Cardiac muscle cell (in vitro differentiated cells and primary cell): Measurements from ENCODE around the gene LIMS1. TPM values are rescaled to one million over a fixed set of nuclear protein-coding genes. Genes with fewer than 3 reads are reported as not detected.

Experiments used
- DNase-seq, 2 donors: peaks; one replicate each; pipeline versions ENCODE4 v3.0.0 to v3.0.0-alpha.2; 2010 to 2017; ENCODE audit warnings: low read depth in 1 of 2, low spot score in 1 of 2
- H3K27ac ChIP-seq: fragments of 200-600 bp; sonication (generic); 2 replicates; pipeline ENCODE4 v1.5.1; 2016
- H3K27me3 ChIP-seq: fragments of 200-600 bp; sonication (generic); 2 replicates; pipeline ENCODE4 v1.6.0; 2016; ENCODE audit warnings: control low read depth
- H3K36me3 ChIP-seq: fragments of 200-600 bp; sonication (generic); 2 replicates; pipeline ENCODE4 v1.5.1; 2016; ENCODE audit warnings: control low read depth
- H3K4me1 ChIP-seq: fragments of 200-600 bp; sonication (generic); 2 replicates; pipeline ENCODE4 v1.8.1; 2017; ENCODE audit warnings: low read depth, mild to moderate bottlenecking, mixed run types
- H3K4me3 ChIP-seq: fragments of 200-600 bp; sonication (generic); 2 replicates; pipeline ENCODE4 v1.5.1; 2016; ENCODE audit warnings: mild to moderate bottlenecking
- H3K9me3 ChIP-seq: fragments of 200-600 bp; sonication (generic); 2 replicates; pipeline ENCODE4 v1.5.1; 2017; ENCODE audit warnings: low read depth, mild to moderate bottlenecking, control low read depth
- polyA plus RNA-seq: library from polyadenylated mRNA; unstranded; fragments of >200 nt; fragmentation: Nextera tagmentation; extraction: Ambion mirVana; gene quantifications from 2 replicates; pipeline ENCODE4 v1.2.1, GENCODE V29; 2016
- total RNA-seq: library from RNA; depleted of rRNA; stranded (reverse); fragments of >200 nt; gene quantifications from 2 replicates; pipeline ENCODE4 v1.2.3, GENCODE V29; 2016
- TF ChIP-seq, protein P1 (sequence below): IDR thresholded peaks from 2 replicates; pipeline ENCODE4 v1.5.1; 2012; ENCODE audit warnings: low read depth, mild to moderate bottlenecking, low read length

Gene LIMS1
- total and polyA plus RNA-seq, 2 experiments from 2014 or later = 29.8 to 56.8 TPM

DNA sequence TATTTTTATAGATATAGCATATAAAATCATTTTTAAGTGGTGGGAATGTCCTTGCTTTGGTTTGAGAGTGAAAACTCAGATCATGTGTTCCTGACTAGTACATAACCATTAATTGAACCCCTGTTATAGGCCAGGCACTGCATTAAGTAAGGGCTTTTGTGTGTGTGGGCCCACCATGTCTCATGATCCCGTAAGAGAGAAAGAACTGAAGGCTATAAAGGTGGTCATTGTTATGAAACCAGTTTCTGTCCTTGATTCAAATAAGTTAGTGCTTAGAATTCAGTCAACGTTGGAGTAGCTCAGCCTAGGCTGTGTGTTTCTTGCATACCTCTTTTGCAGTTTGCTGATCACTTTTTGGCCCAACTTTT is 91.5 kb downstream of the LIMS1 start:
- Histone ChIP-seq H3K36me3 (no peaks in the 10 kb centered on the region), H3K27ac (no peak overlapping the region), H3K9me3 (no peaks in the 10 kb centered on the region), H3K4me3 (no peak overlapping the region), H3K4me1 (peaks cover 37% of the 10 kb centered on the region), H3K27me3 (no peaks in the 10 kb centered on the region)
- TF ChIP-seq, protein P1, sequence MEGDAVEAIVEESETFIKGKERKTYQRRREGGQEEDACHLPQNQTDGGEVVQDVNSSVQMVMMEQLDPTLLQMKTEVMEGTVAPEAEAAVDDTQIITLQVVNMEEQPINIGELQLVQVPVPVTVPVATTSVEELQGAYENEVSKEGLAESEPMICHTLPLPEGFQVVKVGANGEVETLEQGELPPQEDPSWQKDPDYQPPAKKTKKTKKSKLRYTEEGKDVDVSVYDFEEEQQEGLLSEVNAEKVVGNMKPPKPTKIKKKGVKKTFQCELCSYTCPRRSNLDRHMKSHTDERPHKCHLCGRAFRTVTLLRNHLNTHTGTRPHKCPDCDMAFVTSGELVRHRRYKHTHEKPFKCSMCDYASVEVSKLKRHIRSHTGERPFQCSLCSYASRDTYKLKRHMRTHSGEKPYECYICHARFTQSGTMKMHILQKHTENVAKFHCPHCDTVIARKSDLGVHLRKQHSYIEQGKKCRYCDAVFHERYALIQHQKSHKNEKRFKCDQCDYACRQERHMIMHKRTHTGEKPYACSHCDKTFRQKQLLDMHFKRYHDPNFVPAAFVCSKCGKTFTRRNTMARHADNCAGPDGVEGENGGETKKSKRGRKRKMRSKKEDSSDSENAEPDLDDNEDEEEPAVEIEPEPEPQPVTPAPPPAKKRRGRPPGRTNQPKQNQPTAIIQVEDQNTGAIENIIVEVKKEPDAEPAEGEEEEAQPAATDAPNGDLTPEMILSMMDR = no peak
- DNase-seq = no peak

DNA sequence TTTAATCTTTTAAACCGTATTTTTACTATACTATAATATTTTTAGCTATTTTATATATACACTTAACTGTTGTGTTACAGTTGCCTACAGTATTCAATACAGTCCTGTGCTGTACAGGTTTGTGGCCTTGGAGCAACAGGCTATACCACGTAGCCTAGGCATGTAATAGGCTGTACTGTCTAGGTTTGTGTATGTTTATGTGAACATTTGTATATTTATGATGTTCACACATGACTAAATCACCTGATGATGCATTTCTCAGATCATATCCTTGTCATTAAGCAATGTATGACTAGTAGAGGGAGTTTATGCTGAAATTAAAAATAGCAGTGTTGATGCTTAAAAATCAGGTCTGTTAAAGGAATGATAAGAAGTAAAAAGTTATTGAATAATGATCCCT is 92.7 kb downstream of the LIMS1 start:
- H3K36me3 ChIP-seq = no peaks in the 10 kb centered on the region
- H3K9me3 ChIP-seq = no peaks in the 10 kb centered on the region
- no peaks in the 10 kb centered on the region for H3K27me3 ChIP-seq
- no peak for DNase-seq
- no peak overlapping the region for H3K27ac ChIP-seq
- H3K4me3 ChIP-seq = no peak overlapping the region
- TF ChIP-seq, protein P1 = no peak
- peaks cover 26% of the 10 kb centered on the region for H3K4me1 ChIP-seq

DNA sequence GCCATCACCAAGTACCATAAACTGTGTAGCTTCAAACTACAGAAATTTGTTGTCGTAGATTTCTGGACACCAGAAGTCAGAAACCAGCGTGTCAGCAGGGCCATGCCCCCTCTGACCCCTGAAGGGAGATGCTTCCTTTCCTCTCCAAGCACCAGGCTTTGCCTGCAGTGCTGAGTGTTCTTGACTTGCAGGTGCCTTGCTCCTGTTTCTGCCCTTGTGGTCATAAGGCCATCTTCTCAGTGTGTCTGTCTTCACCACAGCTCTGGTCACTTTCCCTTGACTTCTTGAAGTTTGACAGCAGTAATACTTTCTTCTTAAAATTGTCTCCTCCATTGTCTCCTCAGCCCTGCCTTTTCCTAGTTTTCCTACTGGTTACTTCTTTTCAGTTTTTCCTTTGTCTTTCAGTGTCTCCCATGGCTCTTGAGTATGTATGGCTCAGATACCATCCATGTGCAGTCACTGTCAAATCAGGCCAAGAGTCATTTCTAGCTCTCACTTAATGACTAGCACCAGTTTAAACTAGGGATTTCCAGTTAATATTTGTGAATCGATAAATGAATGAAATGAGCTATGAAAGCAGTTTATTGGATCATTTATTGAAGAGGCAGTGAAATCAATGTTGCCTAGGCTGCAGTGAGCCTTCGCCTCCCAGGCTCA is 93.8 kb downstream of the LIMS1 start:
- no peak overlapping the region for H3K4me3 ChIP-seq
- peaks cover 26% of the 10 kb centered on the region for H3K4me1 ChIP-seq
- no peak for DNase-seq
- H3K27ac ChIP-seq = no peak overlapping the region
- no peaks in the 10 kb centered on the region for H3K36me3 ChIP-seq
- H3K9me3 ChIP-seq = no peaks in the 10 kb centered on the region
- H3K27me3 ChIP-seq = no peaks in the 10 kb centered on the region
- TF ChIP-seq, protein P1 = no peak

DNA sequence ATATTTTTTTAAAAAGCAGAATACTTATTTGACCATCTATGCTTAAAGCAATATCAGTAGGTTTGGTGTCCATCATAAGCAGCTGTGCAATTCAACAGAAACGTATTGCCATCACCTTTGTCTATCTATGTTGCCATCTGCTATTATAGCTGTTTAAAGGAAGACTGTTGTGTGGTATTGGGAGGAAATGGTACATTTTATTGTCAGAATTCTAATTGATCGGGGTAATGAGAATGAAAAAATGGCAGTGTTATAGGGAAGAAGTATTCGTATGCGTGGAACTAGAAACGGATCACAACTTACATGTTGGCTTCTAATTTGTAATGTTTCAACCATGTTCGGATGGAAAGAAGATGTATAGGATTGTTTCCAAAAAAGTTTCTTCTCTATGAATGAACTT is 94.7 kb downstream of the LIMS1 start:
- Histone ChIP-seq H3K4me3 (no peak overlapping the region), H3K27me3 (no peaks in the 10 kb centered on the region), H3K4me1 (peaks cover 33% of the 10 kb centered on the region), H3K36me3 (no peaks in the 10 kb centered on the region), H3K27ac (no peak overlapping the region), H3K9me3 (no peaks in the 10 kb centered on the region)
- TF ChIP-seq, protein P1 = no peak
- no peak for DNase-seq

DNA sequence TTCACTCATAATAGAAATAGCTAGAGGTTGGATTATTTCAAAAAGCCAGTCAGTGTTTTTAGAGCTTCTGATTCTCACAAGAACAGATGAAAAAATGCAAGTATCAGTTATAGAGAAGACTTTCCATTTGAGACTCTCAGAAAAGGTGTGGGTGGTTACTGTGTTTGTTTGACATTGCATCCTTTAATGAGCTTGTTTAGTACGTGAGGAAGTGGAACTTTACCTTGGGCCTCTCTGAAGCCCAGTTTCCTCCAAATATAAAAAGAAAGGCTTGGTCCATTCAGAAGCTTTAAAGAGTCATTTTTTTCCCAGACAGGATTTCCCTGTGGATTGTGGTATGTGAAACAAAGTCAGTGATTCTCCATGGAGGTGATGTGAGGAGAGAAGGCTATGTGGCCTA is 95.1 kb downstream of the LIMS1 start:
- H3K4me3 ChIP-seq = no peak overlapping the region
- H3K4me1 ChIP-seq = peaks cover 34% of the 10 kb centered on the region
- H3K9me3 ChIP-seq = no peaks in the 10 kb centered on the region
- TF ChIP-seq, protein P1 = no peak
- no peak overlapping the region for H3K27ac ChIP-seq
- no peaks in the 10 kb centered on the region for H3K36me3 ChIP-seq
- H3K27me3 ChIP-seq = no peaks in the 10 kb centered on the region
- no peak for DNase-seq
